HG03064 (cell line): ENCODE data around the gene EXPH5.

Experiments
- ATAC-seq: cut with Tn5 transposase; IDR thresholded peaks from one replicate; pipeline ENCODE4 v1.9.1; 2021; ENCODE audit warnings: low read depth; ENCODE audit not compliant: unreplicated experiment

Gene EXPH5

GRCh38 chr11:108562746-108563581 lies 30.6 kb downstream of the EXPH5 start:
- no peak for ATAC-seq

GRCh38 chr11:108561535-108561991 lies 32.0 kb downstream of the EXPH5 start:
- ATAC-seq = no peak

- ATAC-seq = no peak
These were observed 33.7 kb downstream of the EXPH5 start for GRCh38 chr11:108559904-108560303.

- ATAC-seq = no peak
These were observed 34.2 kb downstream of the EXPH5 start for GRCh38 chr11:108559340-108559739.

GRCh38 chr11:108558222-108558621 lies 35.3 kb downstream of the EXPH5 start:
- ATAC-seq = peak; percentile 77

GRCh38 chr11:108556019-108556418 lies 37.5 kb downstream of the EXPH5 start:
- no peak for ATAC-seq

GRCh38 chr11:108551651-108552462 lies 41.7 kb downstream of the EXPH5 start:
- no peak for ATAC-seq

GRCh38 chr11:108549319-108549885 lies 44.2 kb downstream of the EXPH5 start:
- ATAC-seq = no peak

GRCh38 chr11:108545909-108546501 lies 47.6 kb downstream of the EXPH5 start:
- no peak for ATAC-seq

GRCh38 chr11:108543316-108543964 lies 50.1 kb downstream of the EXPH5 start:
- ATAC-seq = no peak

GRCh38 chr11:108541531-108541930 lies 52.0 kb downstream of the EXPH5 start:
- ATAC-seq = no peak

GRCh38 chr11:108538502-108538901 lies 55.1 kb downstream of the EXPH5 start:
- ATAC-seq = no peak

GRCh38 chr11:108538022-108538424 lies 55.5 kb downstream of the EXPH5 start:
- no peak for ATAC-seq

GRCh38 chr11:108536783-108537182 lies 56.8 kb downstream of the EXPH5 start:
- no peak for ATAC-seq

GRCh38 chr11:108535384-108535955 lies 58.1 kb downstream of the EXPH5 start:
- no peak for ATAC-seq

- no peak for ATAC-seq
These were observed 59.2 kb downstream of the EXPH5 start for GRCh38 chr11:108534274-108534882.

GRCh38 chr11:108530426-108530825 lies 63.1 kb downstream of the EXPH5 start:
- ATAC-seq = no peak

GRCh38 chr11:108527382-108527781 lies 66.2 kb downstream of the EXPH5 start:
- ATAC-seq = no peak

- no peak for ATAC-seq
These were observed 68.4 kb downstream of the EXPH5 start for GRCh38 chr11:108525161-108525560.

GRCh38 chr11:108524422-108524821 lies 69.1 kb downstream of the EXPH5 start:
- ATAC-seq = no peak
